SJSA1 (cell line): ENCODE measurements around the gene CCNJL. TPM values are rescaled to one million over a fixed set of nuclear protein-coding genes. Genes with fewer than 3 reads are reported as not detected.
A peak's percentile ranks its signal among the peaks of the same experiment; 100 is the strongest.
"Not testable (repeated sequence)": the region's sequence is repeated elsewhere in the genome, so short reads cannot be mapped to it uniquely, and the experiment has no call there.

Experiments used
- DNase-seq, 2 experiments: peaks; one replicate each; pipeline ENCODE4 v3.0.0-alpha.2; 2015 to 2020; ENCODE audit warnings: low spot score in 2 of 2, low read depth in 1 of 2
- H3K27ac ChIP-seq: fragments of 250-450 bp; sonication (Bioruptor Pico); 2 replicates; pipeline ENCODE4 v1.5.1; 2020; ENCODE audit warnings: mild to moderate bottlenecking, moderate library complexity
- H3K27me3 ChIP-seq: fragments of 250-450 bp; sonication (Bioruptor Pico); replicated peaks from 2 replicates; pipeline ENCODE4 v1.5.1; 2020; ENCODE audit warnings: mild to moderate bottlenecking, moderate library complexity
- H3K36me3 ChIP-seq: fragments of 250-450 bp; sonication (Bioruptor Pico); 2 replicates; pipeline ENCODE4 v1.5.1; 2020; ENCODE audit warnings: mild to moderate bottlenecking
- H3K4me1 ChIP-seq: fragments of 250-450 bp; sonication (Bioruptor Pico); replicated peaks from 2 replicates; pipeline ENCODE4 v1.6.1; 2021; ENCODE audit warnings: mild to moderate bottlenecking
- H3K4me3 ChIP-seq: fragments of 250-450 bp; sonication (Bioruptor Pico); 2 replicates; pipeline ENCODE4 v1.5.1; 2020; ENCODE audit warnings: mild to moderate bottlenecking
- H3K9me3 ChIP-seq: fragments of 250-450 bp; sonication (Bioruptor Pico); replicated peaks from 2 replicates; pipeline ENCODE4 v1.5.1; 2020; ENCODE audit warnings: mild to moderate bottlenecking
- total RNA-seq: library from RNA; depleted of rRNA; stranded (reverse); fragments of >200 nt; shearing (Covaris generic); gene quantifications from 2 replicates; pipeline ENCODE4 v1.2.3, GENCODE V29; 2014

Gene CCNJL
- total RNA-seq, 1 experiment from 2014 or later, result 14.9 TPM

DNA sequence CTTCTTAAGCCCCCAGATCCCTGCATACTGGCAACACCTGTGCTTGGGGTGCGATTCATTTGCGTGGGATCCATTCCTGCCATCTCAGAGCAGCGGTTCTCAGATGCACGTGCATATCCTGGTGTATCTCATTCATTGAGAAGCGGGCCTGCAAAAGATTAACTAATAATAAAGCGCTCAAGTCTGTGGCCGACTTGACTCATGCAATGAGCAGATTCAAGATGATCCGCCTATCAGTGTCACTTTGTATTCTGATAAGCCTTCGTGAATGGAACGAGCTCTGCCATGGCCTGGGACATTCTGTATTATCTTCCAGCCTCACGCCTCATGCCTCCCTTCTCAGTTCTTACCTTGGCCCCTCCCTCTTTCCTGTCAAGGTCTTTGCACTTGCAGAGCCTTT lies 35.7 kb upstream of the CCNJL start:
- no peaks in the 10 kb centered on the region for H3K27me3 ChIP-seq
- no peaks in the 10 kb centered on the region for H3K36me3 ChIP-seq
- H3K27ac ChIP-seq, result no peak overlapping the region
- DNase-seq, result no peak
- H3K4me1 ChIP-seq, result no peaks in the 10 kb centered on the region
- H3K9me3 ChIP-seq, result no peaks in the 10 kb centered on the region
- no peak overlapping the region for H3K4me3 ChIP-seq

GRCh38 chr5:160347448-160347847 lies 35.1 kb upstream of the CCNJL start:
- Histone ChIP-seq H3K27me3 (no peaks in the 10 kb centered on the region), H3K4me1 (peaks cover 4% of the 10 kb centered on the region), H3K27ac (no peak overlapping the region), H3K36me3 (no peaks in the 10 kb centered on the region), H3K4me3 (no peak overlapping the region), H3K9me3 (no peaks in the 10 kb centered on the region)
- no peak for DNase-seq

- H3K4me1 ChIP-seq, result peaks cover 26% of the 10 kb centered on the region
- H3K9me3 ChIP-seq, result no peaks in the 10 kb centered on the region
- DNase-seq, result no peak
- H3K4me3 ChIP-seq, result no peak overlapping the region
- no peak overlapping the region for H3K27ac ChIP-seq
- no peaks in the 10 kb centered on the region for H3K27me3 ChIP-seq
- H3K36me3 ChIP-seq, result no peaks in the 10 kb centered on the region
These were observed 30.1 kb upstream of the CCNJL start for GRCh38 chr5:160342413-160342941.

DNA sequence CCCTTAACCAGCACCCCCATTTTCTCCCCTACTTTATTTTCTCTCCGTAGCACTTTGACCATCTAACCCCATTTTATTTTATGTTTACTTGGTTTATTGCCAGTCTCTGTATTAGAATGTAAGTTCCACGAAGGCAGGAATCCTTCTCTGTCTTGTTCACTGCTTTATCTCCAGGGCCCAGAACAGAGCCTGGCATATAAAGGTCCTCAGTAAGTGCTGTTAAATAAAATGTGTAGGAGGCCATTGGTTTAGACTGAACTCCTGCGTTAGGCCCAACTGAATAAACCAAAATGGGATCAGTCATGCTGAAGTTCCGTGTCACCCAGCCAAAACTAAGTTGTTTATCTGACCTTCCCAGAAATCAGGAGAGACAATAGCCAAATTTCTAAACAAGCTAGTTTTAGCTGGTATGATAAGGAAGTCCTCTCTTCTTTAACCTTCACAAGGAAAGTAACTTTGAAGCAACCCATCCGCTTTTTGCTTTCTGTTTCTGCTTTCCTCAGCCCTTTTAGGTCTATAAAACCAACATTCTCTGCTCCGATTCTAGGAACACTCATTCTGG lies 29.0 kb upstream of the CCNJL start:
- Histone ChIP-seq H3K27ac (no peak overlapping the region), H3K27me3 (no peaks in the 10 kb centered on the region)
- DNase-seq, result no peak

GRCh38 chr5:160340513-160340912 lies 28.1 kb upstream of the CCNJL start:
- not testable (repeated sequence) for H3K27ac ChIP-seq, H3K9me3 ChIP-seq, H3K27me3 ChIP-seq, DNase-seq, H3K36me3 ChIP-seq, H3K4me3 ChIP-seq
- H3K4me1 ChIP-seq, result peaks cover 26% of the 10 kb centered on the region

More for the DNA sequence above, 29.0 kb upstream of the CCNJL start:
- peaks cover 26% of the 10 kb centered on the region for H3K4me1 ChIP-seq
- no peaks in the 10 kb centered on the region for H3K36me3 ChIP-seq
- no peaks in the 10 kb centered on the region for H3K9me3 ChIP-seq
- H3K4me3 ChIP-seq, result no peak overlapping the region

DNA sequence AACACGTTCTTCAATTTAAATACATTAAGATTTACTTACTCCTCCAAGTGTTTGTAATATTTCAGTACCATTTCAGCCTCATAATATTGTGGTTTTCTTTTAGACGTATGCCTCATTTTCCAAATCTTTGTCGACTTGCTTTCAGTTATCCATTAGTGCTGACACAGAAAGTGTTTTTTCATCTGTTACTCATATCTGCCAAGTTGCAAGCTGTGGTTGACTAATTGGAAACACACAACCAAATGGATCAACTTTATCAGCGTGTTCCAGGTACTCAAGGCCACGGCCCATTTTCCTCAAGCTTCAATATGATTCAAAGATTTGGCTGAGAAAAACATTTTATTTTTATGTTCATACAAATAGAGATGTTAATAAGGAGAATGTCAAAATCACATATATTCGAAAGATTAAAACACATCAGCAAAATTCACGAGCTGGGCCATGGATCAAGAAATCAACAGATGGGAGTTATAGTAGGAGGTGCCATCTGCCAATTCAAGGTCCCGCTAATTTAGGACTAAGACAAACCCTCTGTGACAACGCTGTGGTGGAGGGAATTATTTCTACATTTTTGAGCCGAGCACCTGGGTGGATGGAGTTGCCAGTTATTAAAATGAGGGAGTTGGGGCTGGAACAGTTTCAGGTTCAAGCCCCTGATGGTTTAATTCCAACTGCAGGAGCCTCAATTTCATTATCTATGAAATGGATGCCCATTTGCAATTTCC lies 27.2 kb upstream of the CCNJL start:
- DNase-seq, result no peak
- Histone ChIP-seq H3K9me3 (no peaks in the 10 kb centered on the region), H3K4me1 (peaks cover 26% of the 10 kb centered on the region), H3K4me3 (no peak overlapping the region), H3K27ac (no peak overlapping the region), H3K36me3 (no peaks in the 10 kb centered on the region), H3K27me3 (no peaks in the 10 kb centered on the region)

DNA sequence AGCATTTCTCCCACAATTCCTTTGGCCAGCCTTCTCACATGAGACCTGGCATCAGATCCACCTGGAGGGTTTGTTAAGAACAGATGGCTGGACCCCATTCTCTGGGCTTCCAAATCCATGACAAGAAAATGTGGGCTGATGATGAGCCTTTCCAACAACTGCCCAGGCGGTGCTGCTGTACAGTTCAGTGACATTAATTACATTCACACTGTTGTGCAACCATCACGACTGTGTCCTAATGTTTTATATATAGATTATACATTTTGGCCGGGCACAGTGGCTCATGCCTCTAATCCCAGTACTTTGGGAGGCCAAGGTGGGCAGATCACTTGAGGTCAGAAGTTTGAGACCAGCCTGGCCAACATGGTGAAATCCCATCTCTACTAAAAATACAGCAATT lies 22.4 kb upstream of the CCNJL start:
- not testable (repeated sequence) for H3K4me1 ChIP-seq, H3K36me3 ChIP-seq, H3K27ac ChIP-seq, DNase-seq, H3K4me3 ChIP-seq, H3K9me3 ChIP-seq, H3K27me3 ChIP-seq

DNA sequence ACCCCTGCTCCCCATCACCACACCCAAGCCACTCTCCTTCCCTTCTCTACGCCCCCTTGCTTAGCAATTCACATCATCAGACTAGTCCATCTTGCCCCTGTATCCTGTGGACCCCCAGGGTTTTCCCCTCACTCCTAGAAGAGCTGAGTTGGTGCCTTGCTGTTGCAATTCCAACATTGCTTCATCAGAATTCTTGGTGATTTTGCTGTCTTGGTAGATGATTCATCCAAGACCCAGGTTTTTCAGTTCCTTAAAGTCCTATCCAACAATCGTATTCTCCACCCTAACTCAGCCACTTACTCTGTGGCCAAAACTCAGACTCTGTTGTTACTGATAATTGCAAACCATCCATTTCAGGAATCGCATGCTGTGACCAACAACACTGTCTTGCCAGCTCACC lies 21.4 kb upstream of the CCNJL start:
- H3K4me3 ChIP-seq, result no peak overlapping the region
- DNase-seq, result no peak

GRCh38 chr5:160330212-160330611 lies 17.8 kb upstream of the CCNJL start:
- Histone ChIP-seq H3K4me1 (peaks cover 27% of the 10 kb centered on the region), H3K36me3 (no peaks in the 10 kb centered on the region), H3K9me3 (no peaks in the 10 kb centered on the region), H3K27ac (no peak overlapping the region), H3K4me3 (no peak overlapping the region), H3K27me3 (no peaks in the 10 kb centered on the region)
- DNase-seq, result no peak

More for the DNA sequence above, 21.4 kb upstream of the CCNJL start:
- Histone ChIP-seq H3K9me3 (no peaks in the 10 kb centered on the region), H3K36me3 (no peaks in the 10 kb centered on the region), H3K27ac (no peak overlapping the region), H3K4me1 (no peaks in the 10 kb centered on the region), H3K27me3 (no peaks in the 10 kb centered on the region)

GRCh38 chr5:160327818-160328217 lies 15.5 kb upstream of the CCNJL start:
- Histone ChIP-seq H3K36me3 (no peaks in the 10 kb centered on the region), H3K4me1 (peaks cover 36% of the 10 kb centered on the region), H3K4me3 (no peak overlapping the region), H3K9me3 (no peaks in the 10 kb centered on the region), H3K27me3 (no peaks in the 10 kb centered on the region), H3K27ac (no peak overlapping the region)
- DNase-seq, result no peak

DNA sequence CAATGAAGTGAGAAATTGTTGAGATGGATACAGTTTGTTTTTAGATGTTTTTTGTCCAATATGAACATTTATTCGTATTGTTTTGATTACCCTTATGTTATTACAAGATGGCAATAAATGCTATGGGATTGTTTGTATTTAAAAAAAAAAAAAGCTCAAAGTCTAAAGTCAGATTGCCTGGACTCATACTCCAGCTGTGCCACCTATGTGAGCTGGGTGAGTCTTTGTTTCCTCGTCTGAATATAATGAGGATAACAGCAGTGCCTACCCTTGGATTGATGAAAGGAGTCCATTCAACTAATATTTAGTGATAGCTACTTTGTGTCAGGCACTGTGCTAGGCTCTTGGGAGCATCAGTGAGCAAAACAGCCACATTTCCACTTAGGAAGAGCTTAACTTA lies 14.6 kb upstream of the CCNJL start:
- H3K4me3 ChIP-seq, result no peak overlapping the region
- no peaks in the 10 kb centered on the region for H3K27me3 ChIP-seq
- H3K4me1 ChIP-seq, result peaks cover 36% of the 10 kb centered on the region
- H3K36me3 ChIP-seq, result no peaks in the 10 kb centered on the region
- no peaks in the 10 kb centered on the region for H3K9me3 ChIP-seq
- DNase-seq, result no peak
- peak overlapping the region; percentile 59 for H3K27ac ChIP-seq

DNA sequence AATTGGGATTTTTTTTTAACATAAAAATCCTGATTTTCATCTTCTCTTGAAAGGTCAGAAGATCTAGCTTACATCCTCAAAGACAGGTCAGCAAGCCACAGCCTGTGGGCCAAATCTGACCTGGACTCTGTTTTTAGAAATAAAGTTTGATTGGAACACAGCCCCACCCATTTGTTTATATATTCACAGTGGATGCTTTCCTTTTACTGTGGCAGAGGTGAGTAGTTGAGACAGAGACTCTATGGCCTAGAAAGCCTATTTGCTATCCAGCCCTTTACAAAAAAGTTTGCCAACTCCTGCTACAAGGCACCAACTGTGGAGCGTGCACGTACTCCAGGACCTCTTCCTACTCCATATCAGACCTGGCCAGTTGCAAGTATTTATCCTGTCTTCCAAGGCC lies 13.4 kb upstream of the CCNJL start:
- Histone ChIP-seq H3K4me3 (no peak overlapping the region), H3K9me3 (no peaks in the 10 kb centered on the region), H3K36me3 (no peaks in the 10 kb centered on the region), H3K4me1 (peaks cover 40% of the 10 kb centered on the region), H3K27me3 (no peaks in the 10 kb centered on the region), H3K27ac (peak overlapping the region; percentile 89)
- no peak for DNase-seq

DNA sequence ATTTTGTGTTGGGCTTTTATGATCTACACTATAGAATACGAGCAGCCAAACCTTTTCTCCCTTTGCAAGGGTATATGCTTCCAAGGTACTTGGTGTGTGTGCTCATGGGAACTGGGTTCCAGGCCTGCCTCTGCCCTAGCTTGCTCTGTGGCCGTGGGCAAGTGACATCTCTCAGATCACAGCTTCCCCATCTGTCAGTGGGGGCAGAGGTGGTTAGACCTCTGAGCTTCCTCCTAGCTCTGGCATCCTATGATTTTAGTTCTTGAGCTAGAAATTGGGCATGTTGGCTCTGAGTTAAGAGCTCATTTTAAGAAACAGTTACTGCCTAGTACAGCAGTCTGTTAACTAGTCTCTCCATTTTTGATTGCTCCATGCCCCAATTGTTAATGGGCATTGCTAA lies 12.5 kb upstream of the CCNJL start:
- Histone ChIP-seq H3K9me3 (no peaks in the 10 kb centered on the region), H3K27me3 (no peaks in the 10 kb centered on the region), H3K27ac (peak overlapping the region; percentile 89), H3K4me3 (no peak overlapping the region), H3K4me1 (peaks cover 40% of the 10 kb centered on the region), H3K36me3 (no peaks in the 10 kb centered on the region)
- no peak for DNase-seq

- Histone ChIP-seq H3K27ac (no peak overlapping the region), H3K4me1 (peaks cover 30% of the 10 kb centered on the region), H3K27me3 (no peaks in the 10 kb centered on the region)
These were observed 6.0 kb upstream of the CCNJL start for GRCh38 chr5:160318409-160318808.

More at GRCh38 chr5:160318409-160318808, 6.0 kb upstream of the CCNJL start:
- no peak for DNase-seq
- Histone ChIP-seq H3K4me3 (no peak overlapping the region), H3K36me3 (no peaks in the 10 kb centered on the region), H3K9me3 (no peaks in the 10 kb centered on the region)
